H1 (cell line): Measurements from ENCODE around the gene UCKL1. TPM values are rescaled to one million over a fixed set of nuclear protein-coding genes. Genes with fewer than 3 reads are reported as not detected.

Source experiments
- CTCF ChIA-PET: fragments of 300-600 bp; sonication (Branson Sonifier 250); formaldehyde crosslinking; loops from one replicate; lab custom pipeline; 2021; ENCODE audit not compliant: partially characterized antibody; lab: Charles Lee
- POLR2A ChIA-PET: fragments of 300-600 bp; sonication (Branson Sonifier 250); formaldehyde crosslinking; loops from one replicate; lab custom pipeline; 2021; ENCODE audit warnings: inconsistent platforms; ENCODE audit not compliant: partially characterized antibody; lab: Charles Lee
- DNase-seq, 2 experiments: peaks; one replicate each; pipeline versions ENCODE4 v3.0.0 to v3.0.0-alpha.2; 2010 to 2022; ENCODE audit warnings: low spot score in 2 of 2, low read depth in 1 of 2, mixed read lengths in 1 of 2
- FAIRE-seq: peaks from 2 replicates; lab custom pipeline; 2011; peaks lifted over from hg19 to GRCh38; lab: Jason Lieb, UNC
- H2AFZ ChIP-seq: 2 replicates; pipeline ENCODE4 v1.8.1; 2012; ENCODE audit warnings: low read length, inconsistent platforms
- H2AK5ac ChIP-seq: 2 replicates; pipeline ENCODE4 v1.6.1; 2013; ENCODE audit warnings: low read depth, low read length
- H2BK120ac ChIP-seq: replicated peaks from 2 replicates; pipeline ENCODE3; 2013; ENCODE audit warnings: low read depth, low read length, inconsistent platforms
- H2BK12ac ChIP-seq: 2 replicates; pipeline ENCODE4 v1.6.1; 2013; ENCODE audit warnings: low read depth, low read length
- H2BK15ac ChIP-seq: 2 replicates; pipeline ENCODE4 v1.6.1; 2013; ENCODE audit warnings: low read length
- H2BK20ac ChIP-seq: 2 replicates; pipeline ENCODE4 v1.6.1; 2013; ENCODE audit warnings: low read length
- H2BK5ac ChIP-seq: 2 replicates; pipeline ENCODE4 v1.6.1; 2013; ENCODE audit warnings: low read depth, low read length
- H3K14ac ChIP-seq: 2 replicates; pipeline ENCODE4 v1.6.1; 2013; ENCODE audit warnings: inconsistent platforms; ENCODE audit not compliant: insufficient read length
- H3K18ac ChIP-seq: 2 replicates; pipeline ENCODE4 v1.6.1; 2013; ENCODE audit warnings: low read length; ENCODE audit errors: extremely low read depth
- H3K23ac ChIP-seq: 2 replicates; pipeline ENCODE4 v1.6.1; 2013; ENCODE audit warnings: inconsistent platforms; ENCODE audit not compliant: insufficient read length
- H3K23me2 ChIP-seq: 2 replicates; pipeline ENCODE4 v1.6.1; 2013; ENCODE audit warnings: low read depth, low read length
- H3K27ac ChIP-seq: 2 replicates; pipeline ENCODE4 v1.6.1; 2011; ENCODE audit warnings: low read depth, low read length, inconsistent platforms
- H3K27me3 ChIP-seq, 4 experiments: replicated peaks in 1 of 4; 1 replicate in 1 of 4; 2 replicates in 3 of 4; pipeline versions ENCODE4 v1.6.1 to v1.8.1; 2011 to 2013; ENCODE audit warnings: low read length in 3 of 4, mild to moderate bottlenecking in 3 of 4, inconsistent platforms in 2 of 4, mixed read lengths in 2 of 4, moderate library complexity in 1 of 4; ENCODE audit not compliant: control insufficient read depth in 3 of 4, insufficient read depth in 3 of 4; ENCODE audit errors: extremely low read depth in 1 of 4
- H3K36me3 ChIP-seq, 4 experiments: 2 replicates each; pipeline versions ENCODE4 v1.6.1 to v1.8.1; 2011 to 2013; ENCODE audit warnings: mild to moderate bottlenecking in 4 of 4, low read length in 3 of 4, moderate library complexity in 2 of 4, control low read depth in 1 of 4, inconsistent platforms in 1 of 4; ENCODE audit not compliant: insufficient read depth in 4 of 4, control insufficient read depth in 2 of 4
- H3K4ac ChIP-seq: replicated peaks from 2 replicates; pipeline ENCODE3; 2013; ENCODE audit warnings: low read length, low read depth, mixed read lengths, inconsistent platforms; ENCODE audit not compliant: insufficient read length
- H3K4me1 ChIP-seq, 4 experiments: replicated peaks in 1 of 4; 1 replicate in 1 of 4; 2 replicates in 3 of 4; pipeline versions ENCODE4 v1.6.1 to v1.8.1; 2011 to 2013; ENCODE audit warnings: low read length in 3 of 4, inconsistent platforms in 2 of 4, mixed read lengths in 1 of 4; ENCODE audit not compliant: insufficient read depth in 4 of 4, control insufficient read depth in 3 of 4
- H3K4me2 ChIP-seq, 2 experiments: 2 replicates each; pipeline versions ENCODE4 v1.6.1 to v1.8.1; 2011 to 2013; ENCODE audit warnings: low read depth in 2 of 2, low read length in 2 of 2, control low read depth in 1 of 2, inconsistent platforms in 1 of 2, mild to moderate bottlenecking in 1 of 2; ENCODE audit not compliant: insufficient read depth in 1 of 2
- H3K4me3 ChIP-seq, 4 experiments: fragments of 200-600, 300-600 bp in 1 of 4; sonication (generic), shearing (Covaris generic), sonication (Bioruptor Twin) in 1 of 4; 2 replicates each; pipeline versions ENCODE4 v1.5.1 to v1.8.1; 2011 to 2016; ENCODE audit warnings: low read length in 4 of 4, low read depth in 3 of 4, control low read depth in 2 of 4, inconsistent platforms in 2 of 4, mild to moderate bottlenecking in 2 of 4, mixed read lengths in 1 of 4, moderate library complexity in 1 of 4; ENCODE audit not compliant: insufficient read depth in 2 of 4; ENCODE audit errors: extremely low read depth in 1 of 4
- H3K56ac ChIP-seq: replicated peaks from 2 replicates; pipeline ENCODE3; 2013; ENCODE audit warnings: low read depth, mild to moderate bottlenecking, mixed read lengths, low read length, inconsistent platforms; ENCODE audit not compliant: insufficient read length
- H3K79me1 ChIP-seq: 2 replicates; pipeline ENCODE4 v1.6.1; 2013; ENCODE audit warnings: low read depth, low read length, control low read depth
- H3K79me2 ChIP-seq, 2 experiments: 2 replicates each; pipeline versions ENCODE4 v1.6.1 to v1.8.1; 2012 to 2013; ENCODE audit warnings: low read length in 2 of 2, mild to moderate bottlenecking in 2 of 2, inconsistent platforms in 1 of 2; ENCODE audit not compliant: insufficient read depth in 2 of 2, control insufficient read depth in 1 of 2
- H3K9ac ChIP-seq, 4 experiments: replicated peaks in 1 of 4; 1 replicate in 1 of 4; 2 replicates in 3 of 4; pipeline versions ENCODE4 v1.6.1 to v1.8.1; 2011 to 2013; ENCODE audit warnings: low read depth in 3 of 4, low read length in 3 of 4, control low read depth in 2 of 4, mild to moderate bottlenecking in 2 of 4, moderate library complexity in 2 of 4, inconsistent platforms in 1 of 4; ENCODE audit errors: extremely low read depth in 1 of 4
- H3K9me3 ChIP-seq, 2 experiments: 2 replicates each; pipeline versions ENCODE4 v1.6.1 to v1.8.1; 2012 to 2013; ENCODE audit warnings: mild to moderate bottlenecking in 2 of 2, moderate library complexity in 2 of 2, control low read depth in 1 of 2, inconsistent platforms in 1 of 2, low read depth in 1 of 2, low read length in 1 of 2, mixed read lengths in 1 of 2; ENCODE audit not compliant: insufficient read depth in 2 of 2
- H4K20me1 ChIP-seq, 2 experiments: replicated peaks in 1 of 2; 2 replicates each; pipeline versions ENCODE3 to v1.8.1; 2011 to 2013; ENCODE audit warnings: inconsistent platforms in 2 of 2, low read length in 2 of 2, mild to moderate bottlenecking in 1 of 2; ENCODE audit not compliant: insufficient read depth in 2 of 2, control insufficient read depth in 1 of 2
- H4K5ac ChIP-seq: 2 replicates; pipeline ENCODE4 v1.6.1; 2013; ENCODE audit warnings: low read length, low read depth, mixed read lengths, inconsistent platforms; ENCODE audit not compliant: insufficient read length
- H4K8ac ChIP-seq: 2 replicates; pipeline ENCODE4 v1.8.0; 2013; ENCODE audit warnings: mild to moderate bottlenecking, moderate library complexity, low read length, inconsistent platforms; ENCODE audit not compliant: insufficient read depth; ENCODE audit errors: extremely low read depth
- H4K91ac ChIP-seq: replicated peaks from 2 replicates; pipeline ENCODE3; 2013; ENCODE audit warnings: low read length, mixed read lengths, inconsistent platforms; ENCODE audit not compliant: insufficient read length
- BCL11A ChIP-seq, 2 experiments: IDR thresholded peaks; one replicate each; pipeline ENCODE4 v1.6.1; 2011; ENCODE audit warnings: low read depth in 2 of 2, low read length in 2 of 2, mild to moderate bottlenecking in 2 of 2
- CEBPB ChIP-seq: IDR thresholded peaks from 2 replicates; pipeline ENCODE4 v1.6.1; 2012; ENCODE audit warnings: low read depth, low read length
- GABPA ChIP-seq: IDR thresholded peaks from 2 replicates; pipeline ENCODE4 v1.6.1; 2011; ENCODE audit warnings: mild to moderate bottlenecking, low read length, moderate library complexity, borderline replicate concordance; ENCODE audit not compliant: insufficient read depth
- KDM4A ChIP-seq: IDR thresholded peaks from one replicate; pipeline ENCODE4 v1.7.1; 2012; ENCODE audit warnings: low read depth, mild to moderate bottlenecking, moderate library complexity, low read length, inconsistent platforms; ENCODE audit not compliant: severe bottlenecking
- NANOG ChIP-seq: IDR thresholded peaks from 2 replicates; pipeline ENCODE4 v1.6.1; 2011; ENCODE audit warnings: low read length, low read depth, mild to moderate bottlenecking, inconsistent platforms; ENCODE audit not compliant: insufficient read depth, poor library complexity, severe bottlenecking
- NRF1 ChIP-seq: IDR thresholded peaks from 2 replicates; pipeline ENCODE4 v1.6.1; 2011; ENCODE audit warnings: mild to moderate bottlenecking, low read depth, low read length, improper control_type of control experiment
- POU5F1 ChIP-seq: IDR thresholded peaks from 2 replicates; pipeline ENCODE4 v1.6.1; 2011; ENCODE audit warnings: low read depth, mild to moderate bottlenecking, low read length, moderate library complexity
- RNF2 ChIP-seq: fragments of 200-900, 300-1000 bp; sonication (generic); IDR thresholded peaks from 2 replicates; pipeline ENCODE4 v1.7.1; 2016; ENCODE audit warnings: borderline replicate concordance, low read depth, mild to moderate bottlenecking, antibody characterized with exemption, low read length; ENCODE audit not compliant: poor library complexity, severe bottlenecking; ENCODE audit errors: missing control alignments
- WGBS, 2 experiments: shearing (Covaris generic) in 1 of 2; methylation state at CpG; one replicate each; pipeline versions ENCODE4 v1.1.6 to v1.1.7; 2013 to 2015; ENCODE audit warnings: low lambda C conversion rate in 2 of 2, mixed read lengths in 2 of 2, inconsistent platforms in 1 of 2, low coverage in 1 of 2, missing lambda C conversion rate in 1 of 2; ENCODE audit not compliant: insufficient replicate concordance in 2 of 2, insufficient coverage in 1 of 2, insufficient read length in 1 of 2; ENCODE audit errors: extremely low coverage in 1 of 2, missing lambda C conversion rate in 1 of 2; 5-methylcytosine and 5-hydroxymethylcytosine counted together
- polyA plus RNA-seq, 7 experiments: library from polyadenylated mRNA; depleted of rRNA in 3 of 7; stranded (reverse) in 5 of 7; unstranded in 2 of 7; fragments of >200 nt in 5 of 7; fragments of 200-250 nt in 2 of 7; gene quantifications; 1 replicate in 5 of 7; 2 replicates in 1 of 7; 4 replicates in 1 of 7; pipeline versions ENCODE4 v1.2.1 to v1.2.3, GENCODE V29; 2011 to 2013; ENCODE audit warnings: missing spikeins in 2 of 7, mixed read lengths in 2 of 7
- total RNA-seq: library from RNA; stranded (reverse); fragmentation: NEBNext Ultra II Directional; extraction: Animal tissue kit (Norgen Biotek cat#: 25700); gene quantifications from 2 replicates; pipeline ENCODE4 v1.2.1, GENCODE V29; 2021
- TF ChIP-seq, protein P1 (sequence below): IDR thresholded peaks from 2 replicates; pipeline ENCODE4 v1.6.1; 2012; ENCODE audit warnings: low read length, inconsistent platforms

Gene UCKL1
- total and polyA plus RNA-seq, 2 of the 8 experiments (the other 6 are each of a cell fraction or from before 2014, with no cell fraction given), result 36.5 to 91.2 TPM

DNA sequence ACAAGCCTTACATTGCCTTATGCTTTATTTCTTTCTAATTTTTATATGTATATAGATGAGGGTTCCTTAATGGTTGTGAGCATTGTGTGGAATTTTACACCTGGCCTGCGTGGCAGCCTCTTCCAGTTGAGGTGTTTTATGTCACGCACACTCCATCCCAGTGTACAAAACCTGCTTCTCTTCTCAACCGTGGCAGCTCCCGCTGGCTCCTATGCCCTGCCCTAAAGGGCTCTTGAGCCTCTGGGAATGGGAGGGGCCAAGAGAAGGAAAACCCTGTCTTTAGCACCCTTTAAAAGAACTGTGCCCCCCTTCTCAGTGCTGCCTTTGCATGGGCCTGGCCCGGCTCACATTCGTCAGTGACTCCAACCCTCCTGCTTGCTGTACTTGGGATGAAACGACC, 65.6 kb downstream of the UCKL1 start:
- no peak overlapping the region for H3K14ac ChIP-seq
- H2BK5ac ChIP-seq, result no peak overlapping the region
- peaks cover 6 to 22% (median 12%) of the 10 kb centered on the region in 4 experiments for H3K36me3 ChIP-seq
- H3K56ac ChIP-seq, result no peak overlapping the region
- H3K27ac ChIP-seq, result no peak overlapping the region
- peaks cover under 1% of the 10 kb centered on the region; the same call in 1 of the 2 replicates for H3K23me2 ChIP-seq
- no peak overlapping the region for H3K4me3 ChIP-seq
- WGBS, 2 experiments, result 91% methylated on average over 7 of the region's 7 CpGs; no CpG with 5 or more reads in 1 of the 2 experiments
- H3K27me3 ChIP-seq, result no peaks in the 10 kb centered on the region
- H3K9ac ChIP-seq, result no peak overlapping the region
- H3K4me2 ChIP-seq, result no peak overlapping the region
- H4K5ac ChIP-seq, result no peak overlapping the region
- H2BK120ac ChIP-seq, result no peak overlapping the region
- H2AFZ ChIP-seq, result no peak overlapping the region
- peaks cover 0 to 1% of the 10 kb centered on the region in 2 experiments; a peak in 2 of 4 replicates for H3K79me2 ChIP-seq
- H2BK20ac ChIP-seq, result no peak overlapping the region
- H3K23ac ChIP-seq, result no peak overlapping the region
- H3K4ac ChIP-seq, result no peak overlapping the region
- H4K91ac ChIP-seq, result no peak overlapping the region
- FAIRE-seq (no peak), DNase-seq (no peak)
- peaks cover 0 to 2% (median 0%) of the 10 kb centered on the region in 4 experiments; a peak in 1 of 7 replicates for H3K4me1 ChIP-seq
- TF ChIP-seq POU5F1, result no peak
- TF ChIP-seq GABPA, result no peak
- no peak for TF ChIP-seq RNF2
- TF ChIP-seq BCL11A (IDR thresholded peaks at IDR 0.05; ENCODE audit: low read depth in 2 of 2, low read length in 2 of 2), result no peak
- TF ChIP-seq, protein P1, sequence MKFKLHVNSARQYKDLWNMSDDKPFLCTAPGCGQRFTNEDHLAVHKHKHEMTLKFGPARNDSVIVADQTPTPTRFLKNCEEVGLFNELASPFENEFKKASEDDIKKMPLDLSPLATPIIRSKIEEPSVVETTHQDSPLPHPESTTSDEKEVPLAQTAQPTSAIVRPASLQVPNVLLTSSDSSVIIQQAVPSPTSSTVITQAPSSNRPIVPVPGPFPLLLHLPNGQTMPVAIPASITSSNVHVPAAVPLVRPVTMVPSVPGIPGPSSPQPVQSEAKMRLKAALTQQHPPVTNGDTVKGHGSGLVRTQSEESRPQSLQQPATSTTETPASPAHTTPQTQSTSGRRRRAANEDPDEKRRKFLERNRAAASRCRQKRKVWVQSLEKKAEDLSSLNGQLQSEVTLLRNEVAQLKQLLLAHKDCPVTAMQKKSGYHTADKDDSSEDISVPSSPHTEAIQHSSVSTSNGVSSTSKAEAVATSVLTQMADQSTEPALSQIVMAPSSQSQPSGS, result no peak
- TF ChIP-seq KDM4A, result no peak
- no peak for TF ChIP-seq NRF1
- TF ChIP-seq CEBPB, result no peak
- TF ChIP-seq NANOG, result no peak
- peaks cover 7% of the 10 kb centered on the region for H3K79me1 ChIP-seq
- H2AK5ac ChIP-seq, result no peak overlapping the region
- ChIA-PET CTCF (interaction anchor here (0.7 to 2.2 kb wide), 12 partner anchors 8 to 548 kb away, joined by 3 to 6 read pairs (median 3); partner anchors contain the start of gene PRPF6), POLR2A (interaction anchor here (0.8 to 1.3 kb wide), 5 partner anchors 12 to 26 kb away, joined by 3 to 7 read pairs (median 3); partner anchors contain the start of gene TPD52L2)
- no peak overlapping the region for H2BK12ac ChIP-seq
- no peak overlapping the region for H4K8ac ChIP-seq
- H3K9me3 ChIP-seq, result no peaks in the 10 kb centered on the region
- H2BK15ac ChIP-seq, result no peak overlapping the region
- no peak overlapping the region for H3K18ac ChIP-seq
- peaks cover 7 to 9% of the 10 kb centered on the region in 2 experiments for H4K20me1 ChIP-seq
